ENCODE data around the gene SRGN.

DNA sequence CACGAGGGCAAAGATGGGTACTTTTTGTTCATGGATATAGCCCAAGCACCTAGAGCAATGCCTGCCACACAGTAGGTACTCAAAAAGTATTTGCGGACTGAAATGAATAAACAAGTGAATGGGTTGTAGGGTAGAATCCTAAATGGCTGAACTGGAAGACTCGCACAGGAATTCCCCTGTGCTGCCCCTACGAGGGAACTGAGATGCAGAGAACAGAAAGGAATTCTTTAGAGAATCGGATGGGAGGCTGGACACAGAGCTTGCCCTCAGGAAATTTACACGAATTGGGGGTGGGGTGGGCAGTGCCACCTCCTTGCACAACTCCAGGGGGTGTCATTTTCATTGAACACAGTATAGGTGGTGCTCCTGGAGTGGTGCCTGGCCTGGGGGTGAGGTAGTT lies 35.2 kb upstream of the SRGN start:
- no peak for TF ChIP-seq POLR2A (IDR thresholded peaks at IDR 0.05)
- TF ChIP-seq, protein P1, sequence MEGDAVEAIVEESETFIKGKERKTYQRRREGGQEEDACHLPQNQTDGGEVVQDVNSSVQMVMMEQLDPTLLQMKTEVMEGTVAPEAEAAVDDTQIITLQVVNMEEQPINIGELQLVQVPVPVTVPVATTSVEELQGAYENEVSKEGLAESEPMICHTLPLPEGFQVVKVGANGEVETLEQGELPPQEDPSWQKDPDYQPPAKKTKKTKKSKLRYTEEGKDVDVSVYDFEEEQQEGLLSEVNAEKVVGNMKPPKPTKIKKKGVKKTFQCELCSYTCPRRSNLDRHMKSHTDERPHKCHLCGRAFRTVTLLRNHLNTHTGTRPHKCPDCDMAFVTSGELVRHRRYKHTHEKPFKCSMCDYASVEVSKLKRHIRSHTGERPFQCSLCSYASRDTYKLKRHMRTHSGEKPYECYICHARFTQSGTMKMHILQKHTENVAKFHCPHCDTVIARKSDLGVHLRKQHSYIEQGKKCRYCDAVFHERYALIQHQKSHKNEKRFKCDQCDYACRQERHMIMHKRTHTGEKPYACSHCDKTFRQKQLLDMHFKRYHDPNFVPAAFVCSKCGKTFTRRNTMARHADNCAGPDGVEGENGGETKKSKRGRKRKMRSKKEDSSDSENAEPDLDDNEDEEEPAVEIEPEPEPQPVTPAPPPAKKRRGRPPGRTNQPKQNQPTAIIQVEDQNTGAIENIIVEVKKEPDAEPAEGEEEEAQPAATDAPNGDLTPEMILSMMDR (IDR thresholded peaks at IDR 0.05), result no peak
